A673 (cell line): ENCODE measurements around the gene DMD.

Experiments used
- EZH2 ChIP-seq: fragments of 200-600 bp; sonication (generic); IDR thresholded peaks from 2 replicates; pipeline ENCODE4 v1.6.1; 2017; ENCODE audit warnings: borderline replicate concordance, low read depth, mild to moderate bottlenecking, mixed read lengths, antibody characterized with exemption, low read length; ENCODE audit not compliant: poor library complexity, severe bottlenecking
- TF ChIP-seq, protein P1 (sequence below): fragments of 300-800, 200-600 bp; sonication (generic); conservative IDR thresholded peaks from 2 replicates; pipeline ENCODE4 v1.5.1; 2017; ENCODE audit warnings: low read depth, mild to moderate bottlenecking, antibody characterized with exemption, low read length, moderate library complexity, mixed read lengths

DNA sequence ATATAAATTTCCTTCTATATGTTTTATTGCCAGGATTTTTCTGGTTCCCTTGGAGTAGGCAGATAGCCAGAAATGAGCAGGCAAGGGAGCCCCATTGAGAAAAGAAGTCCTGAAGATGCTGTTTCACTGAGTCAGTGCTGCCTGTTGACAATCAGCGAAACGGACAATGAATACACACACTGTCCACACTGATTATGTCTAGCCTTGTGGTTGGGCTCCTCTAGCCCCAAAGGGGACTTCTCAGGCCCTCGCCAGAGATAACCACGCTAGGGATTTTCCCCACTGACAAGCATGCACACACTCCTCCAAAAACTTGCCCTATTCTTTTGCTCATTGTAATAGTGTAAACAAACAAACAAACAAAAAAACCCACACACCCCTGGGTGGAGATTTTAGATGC is 369.3 kb downstream of the DMD start:
- TF ChIP-seq, protein P1, sequence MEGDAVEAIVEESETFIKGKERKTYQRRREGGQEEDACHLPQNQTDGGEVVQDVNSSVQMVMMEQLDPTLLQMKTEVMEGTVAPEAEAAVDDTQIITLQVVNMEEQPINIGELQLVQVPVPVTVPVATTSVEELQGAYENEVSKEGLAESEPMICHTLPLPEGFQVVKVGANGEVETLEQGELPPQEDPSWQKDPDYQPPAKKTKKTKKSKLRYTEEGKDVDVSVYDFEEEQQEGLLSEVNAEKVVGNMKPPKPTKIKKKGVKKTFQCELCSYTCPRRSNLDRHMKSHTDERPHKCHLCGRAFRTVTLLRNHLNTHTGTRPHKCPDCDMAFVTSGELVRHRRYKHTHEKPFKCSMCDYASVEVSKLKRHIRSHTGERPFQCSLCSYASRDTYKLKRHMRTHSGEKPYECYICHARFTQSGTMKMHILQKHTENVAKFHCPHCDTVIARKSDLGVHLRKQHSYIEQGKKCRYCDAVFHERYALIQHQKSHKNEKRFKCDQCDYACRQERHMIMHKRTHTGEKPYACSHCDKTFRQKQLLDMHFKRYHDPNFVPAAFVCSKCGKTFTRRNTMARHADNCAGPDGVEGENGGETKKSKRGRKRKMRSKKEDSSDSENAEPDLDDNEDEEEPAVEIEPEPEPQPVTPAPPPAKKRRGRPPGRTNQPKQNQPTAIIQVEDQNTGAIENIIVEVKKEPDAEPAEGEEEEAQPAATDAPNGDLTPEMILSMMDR: no peak
- no peak for TF ChIP-seq EZH2
